ENCODE measurements around the gene EEFSEC.

DNA sequence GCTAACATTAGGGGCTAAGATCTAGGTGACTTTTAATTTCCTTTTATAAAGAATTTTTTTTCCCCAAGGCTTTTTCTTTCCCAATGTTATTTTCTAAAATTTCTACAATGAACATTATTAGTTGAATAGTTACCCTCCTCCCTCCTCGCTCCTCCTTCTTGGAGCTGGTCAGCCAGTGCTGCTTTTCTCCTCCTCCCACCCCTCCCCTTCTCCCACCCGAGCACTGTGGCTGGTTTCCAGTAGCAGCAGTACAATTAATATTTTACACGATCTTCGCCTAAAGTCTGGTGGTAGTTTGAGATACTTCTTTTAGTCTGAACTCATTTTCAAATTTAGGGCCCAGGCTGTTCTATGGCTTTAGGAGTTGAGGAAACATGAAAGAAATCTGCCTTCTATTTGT lies 41.6 kb downstream of the EEFSEC start:
- TF ChIP-seq CTCF (conservative IDR thresholded peaks at IDR 0.05; ENCODE audit: low read length) (no peak), EZH2phosphoT487 (IDR thresholded peaks at IDR 0.05; ENCODE audit: borderline replicate concordance, low read depth, low read length) (no peak)

Measured in OCI-LY7 (cell line).